Islet precursor cell (in vitro differentiated cells): ENCODE measurements around the gene IRF2.
A peak's percentile ranks its signal among the peaks of the same experiment; 100 is the strongest.

Experiments used
- DNase-seq: peaks from one replicate; pipeline ENCODE4 v3.0.0-alpha.2; 2018

Gene IRF2

GRCh38 chr4:184450045-184450444 lies 24.3 kb downstream of the IRF2 start:
- no peak for DNase-seq

GRCh38 chr4:184448821-184449220 lies 25.5 kb downstream of the IRF2 start:
- peak; percentile 32 for DNase-seq

GRCh38 chr4:184448141-184448540 lies 26.2 kb downstream of the IRF2 start:
- DNase-seq = peak; percentile 29

GRCh38 chr4:184447664-184448063 lies 26.7 kb downstream of the IRF2 start:
- peak; percentile 67 for DNase-seq

GRCh38 chr4:184446132-184446658 lies 28.2 kb downstream of the IRF2 start:
- peak; percentile 14 for DNase-seq

GRCh38 chr4:184444953-184445309 lies 29.4 kb downstream of the IRF2 start:
- no peak for DNase-seq

GRCh38 chr4:184444215-184444952 lies 30.0 kb downstream of the IRF2 start:
- DNase-seq = peak; percentile 12

GRCh38 chr4:184443318-184443717 lies 31.0 kb downstream of the IRF2 start:
- DNase-seq = no peak

- DNase-seq = peak; percentile 38
Measured at GRCh38 chr4:184442314-184442635, 32.1 kb downstream of the IRF2 start.

GRCh38 chr4:184441461-184442313 lies 32.7 kb downstream of the IRF2 start:
- DNase-seq = peak; percentile 19

GRCh38 chr4:184440595-184441358 lies 33.6 kb downstream of the IRF2 start:
- DNase-seq = peak; percentile 12

GRCh38 chr4:184439856-184440594 lies 34.3 kb downstream of the IRF2 start:
- peak; percentile 55 for DNase-seq

- DNase-seq = no peak
Measured at GRCh38 chr4:184439386-184439785, 35.0 kb downstream of the IRF2 start.

GRCh38 chr4:184438375-184438774 lies 36.0 kb downstream of the IRF2 start:
- DNase-seq = no peak

GRCh38 chr4:184437565-184438265 lies 36.6 kb downstream of the IRF2 start:
- DNase-seq = no peak

- DNase-seq = no peak
Measured at GRCh38 chr4:184434501-184435066, 39.8 kb downstream of the IRF2 start.

GRCh38 chr4:184434021-184434420 lies 40.3 kb downstream of the IRF2 start:
- DNase-seq = no peak

GRCh38 chr4:184433258-184433892 lies 41.0 kb downstream of the IRF2 start:
- no peak for DNase-seq

- no peak for DNase-seq
Measured at GRCh38 chr4:184432127-184432922, 42.0 kb downstream of the IRF2 start.

- peak; percentile 69 for DNase-seq
Measured at GRCh38 chr4:184430163-184430562, 44.2 kb downstream of the IRF2 start.
